Choroid plexus epithelial cell (primary cell): ENCODE measurements around the gene ZFYVE26.

Source experiments
- DNase-seq: peaks from one replicate; pipeline ENCODE4 v3.0.0-alpha.2; 2010; ENCODE audit warnings: low read depth
- H3K4me3 ChIP-seq: 2 replicates; pipeline ENCODE4 v1.5.1; 2011; ENCODE audit warnings: low read depth, mild to moderate bottlenecking, control low read depth, low read length, moderate library complexity
- TF ChIP-seq, protein P1 (sequence below): conservative IDR thresholded peaks from 2 replicates; pipeline ENCODE4 v1.5.1; 2011; ENCODE audit warnings: low read depth, mild to moderate bottlenecking, control low read depth, inconsistent platforms, low read length, moderate library complexity

Gene ZFYVE26

DNA sequence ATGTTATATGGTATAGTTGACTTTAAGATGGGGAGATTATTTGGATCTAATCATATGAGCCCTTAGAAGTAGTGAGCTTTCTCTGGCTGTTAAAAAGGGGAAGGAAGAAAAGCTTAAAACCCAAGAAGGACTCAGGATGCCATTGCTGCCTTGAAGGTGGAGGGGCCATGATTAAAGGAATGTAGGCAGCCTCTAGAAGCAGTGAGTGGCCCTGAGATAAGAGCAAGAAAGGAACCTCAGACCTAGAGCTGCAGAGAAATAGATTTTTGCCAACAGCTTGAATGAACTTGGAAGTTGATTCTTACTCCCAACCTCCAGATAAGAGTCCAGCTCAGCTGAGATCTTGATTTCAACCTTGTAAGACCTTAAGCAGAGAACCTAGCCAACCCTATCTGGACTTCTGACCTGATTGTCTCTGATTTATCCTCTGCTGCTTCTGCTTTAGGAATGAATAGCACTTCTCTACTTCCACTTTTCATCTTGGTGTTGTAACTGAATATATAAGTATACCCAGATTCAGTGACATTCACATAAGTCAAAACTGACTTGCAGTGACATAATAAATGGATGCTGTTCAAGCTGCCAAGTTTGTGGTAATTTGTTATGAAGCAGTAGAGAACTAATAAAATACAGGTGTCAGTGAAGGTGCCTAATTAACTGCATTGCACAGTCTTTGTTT, 36.7 kb upstream of the ZFYVE26 start:
- no peak for DNase-seq
- TF ChIP-seq, protein P1, sequence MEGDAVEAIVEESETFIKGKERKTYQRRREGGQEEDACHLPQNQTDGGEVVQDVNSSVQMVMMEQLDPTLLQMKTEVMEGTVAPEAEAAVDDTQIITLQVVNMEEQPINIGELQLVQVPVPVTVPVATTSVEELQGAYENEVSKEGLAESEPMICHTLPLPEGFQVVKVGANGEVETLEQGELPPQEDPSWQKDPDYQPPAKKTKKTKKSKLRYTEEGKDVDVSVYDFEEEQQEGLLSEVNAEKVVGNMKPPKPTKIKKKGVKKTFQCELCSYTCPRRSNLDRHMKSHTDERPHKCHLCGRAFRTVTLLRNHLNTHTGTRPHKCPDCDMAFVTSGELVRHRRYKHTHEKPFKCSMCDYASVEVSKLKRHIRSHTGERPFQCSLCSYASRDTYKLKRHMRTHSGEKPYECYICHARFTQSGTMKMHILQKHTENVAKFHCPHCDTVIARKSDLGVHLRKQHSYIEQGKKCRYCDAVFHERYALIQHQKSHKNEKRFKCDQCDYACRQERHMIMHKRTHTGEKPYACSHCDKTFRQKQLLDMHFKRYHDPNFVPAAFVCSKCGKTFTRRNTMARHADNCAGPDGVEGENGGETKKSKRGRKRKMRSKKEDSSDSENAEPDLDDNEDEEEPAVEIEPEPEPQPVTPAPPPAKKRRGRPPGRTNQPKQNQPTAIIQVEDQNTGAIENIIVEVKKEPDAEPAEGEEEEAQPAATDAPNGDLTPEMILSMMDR = no peak
- H3K4me3 ChIP-seq = no peak overlapping the region

DNA sequence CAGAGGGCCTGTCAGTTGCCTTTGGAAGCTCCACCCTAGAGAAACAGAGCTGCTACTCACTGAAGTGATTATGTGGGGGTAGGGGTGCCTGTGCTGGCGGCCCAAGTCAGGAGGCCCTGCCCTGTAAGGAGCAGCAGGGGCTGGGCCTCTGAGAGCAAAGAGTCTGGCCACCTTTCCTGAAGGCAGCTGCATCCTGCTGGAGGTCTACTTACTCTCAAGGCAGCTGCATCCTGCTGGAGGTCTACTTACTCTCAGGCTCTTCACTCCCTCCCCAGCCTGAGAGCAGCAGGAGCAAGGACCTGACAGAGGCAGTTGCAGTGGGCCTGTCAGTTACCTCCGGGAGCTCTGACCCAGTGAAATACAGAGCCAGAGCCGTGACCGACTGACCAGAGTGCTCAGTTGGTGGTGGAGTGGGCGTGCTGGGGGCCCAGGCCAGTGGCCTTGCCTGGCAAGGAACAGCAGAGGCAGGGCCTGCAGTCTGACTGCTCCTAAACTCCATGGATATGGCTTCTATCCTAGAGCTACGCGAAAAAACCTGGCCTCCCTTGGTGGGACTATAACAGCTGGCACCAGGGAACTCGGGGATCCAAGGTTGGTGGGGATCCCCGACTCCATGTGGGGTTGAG, 35.5 kb upstream of the ZFYVE26 start:
- DNase-seq = peak; percentile 11
- H3K4me3 ChIP-seq = no peak overlapping the region
- TF ChIP-seq, protein P1 = no peak

DNA sequence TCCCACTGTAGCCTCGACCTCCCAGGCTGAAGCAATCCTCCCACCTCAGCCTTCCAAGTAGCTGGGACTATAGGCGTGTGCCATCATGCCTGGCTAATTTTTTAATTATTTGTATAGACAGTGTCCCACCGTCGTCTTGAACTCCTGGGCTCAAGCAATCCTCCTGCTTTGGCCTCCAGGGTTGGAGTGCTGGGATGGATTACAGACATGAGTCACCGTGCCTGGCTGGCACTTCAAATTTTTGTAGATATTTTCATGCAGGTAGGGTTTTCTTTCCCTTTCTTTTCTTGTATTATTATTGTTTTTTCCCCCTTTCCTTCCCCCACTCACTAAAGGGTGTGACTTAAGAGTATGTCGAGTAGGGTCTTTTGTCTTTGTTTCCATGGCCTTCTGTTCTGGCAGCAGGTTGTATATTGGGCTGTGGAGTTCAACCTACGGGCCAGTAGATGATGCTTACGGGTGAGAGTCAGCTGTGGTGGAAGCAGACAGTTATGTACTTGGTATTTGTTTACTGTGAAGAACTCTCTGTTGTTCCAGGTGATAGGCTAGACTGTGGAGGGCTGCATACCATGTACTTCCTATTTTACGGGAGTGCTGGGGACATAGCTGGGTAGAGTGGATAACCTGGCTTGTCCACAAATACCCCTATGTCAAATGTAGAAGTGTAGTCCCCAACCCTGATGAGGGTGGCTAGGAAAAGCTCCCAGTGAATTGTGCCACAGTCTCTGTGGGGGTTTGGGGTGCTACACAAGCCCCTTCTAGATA, 33.9 kb upstream of the ZFYVE26 start:
- no peak for DNase-seq
- H3K4me3 ChIP-seq = no peak overlapping the region
- TF ChIP-seq, protein P1 = no peak

DNA sequence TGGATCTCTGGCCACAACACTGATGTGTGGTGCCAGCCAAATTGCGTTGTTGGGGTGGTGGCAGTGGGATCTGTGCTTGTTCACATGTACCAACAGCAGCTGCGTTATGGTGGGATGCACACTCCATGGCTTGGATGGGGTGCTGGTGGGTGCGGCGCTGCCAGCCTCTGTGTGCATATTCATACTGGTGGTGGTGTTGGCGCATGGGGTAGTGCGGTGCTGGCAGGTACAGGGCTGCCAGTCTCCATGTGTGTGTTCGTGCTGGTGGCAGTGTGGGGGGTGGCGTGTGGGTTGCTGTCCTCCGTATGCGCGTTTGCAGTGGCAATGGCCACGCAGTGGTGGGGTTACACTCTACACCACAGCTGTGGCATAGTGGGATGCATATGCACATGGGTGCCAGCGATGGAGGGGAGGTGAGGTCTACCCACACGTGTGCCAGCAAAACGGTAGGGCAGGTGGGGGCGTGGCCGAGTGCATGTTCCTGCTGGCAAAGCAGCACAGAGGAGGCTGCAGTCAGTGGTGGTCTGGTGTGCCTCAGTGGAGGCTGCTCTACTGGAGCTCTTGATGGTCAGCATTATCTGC, 29.7 kb upstream of the ZFYVE26 start:
- TF ChIP-seq, protein P1 = no peak
- DNase-seq = no peak
- H3K4me3 ChIP-seq = no peak overlapping the region

DNA sequence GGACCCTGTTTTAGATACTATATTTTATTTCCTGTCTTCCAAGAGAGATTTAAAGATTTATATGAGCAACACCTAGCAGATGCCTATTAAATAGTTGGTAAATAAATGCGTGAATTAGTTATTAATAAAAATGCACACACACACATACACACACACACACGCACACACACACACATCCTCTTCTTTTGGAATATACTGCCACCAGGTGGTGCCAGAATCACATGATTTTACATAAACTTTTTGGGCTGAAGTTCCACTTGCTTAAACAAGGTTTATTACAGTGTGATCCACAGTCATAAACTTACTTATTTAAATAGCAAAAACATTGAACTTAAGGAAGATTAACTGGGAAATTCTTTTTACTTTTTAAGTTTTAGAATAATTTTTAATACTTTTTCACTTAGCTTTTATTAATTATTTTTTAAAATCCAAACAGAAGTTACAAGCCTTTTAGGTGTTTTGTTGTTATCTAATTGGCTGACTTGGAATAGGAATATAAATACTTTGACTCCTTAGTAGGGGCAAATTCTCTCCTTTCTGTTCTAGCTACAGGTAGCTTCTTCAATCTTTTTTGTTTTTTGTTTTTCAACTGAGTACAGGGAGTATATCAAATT, 20.7 kb upstream of the ZFYVE26 start:
- no peak overlapping the region for H3K4me3 ChIP-seq
- peak; percentile 94 for DNase-seq
- TF ChIP-seq, protein P1 = peak; percentile 70

DNA sequence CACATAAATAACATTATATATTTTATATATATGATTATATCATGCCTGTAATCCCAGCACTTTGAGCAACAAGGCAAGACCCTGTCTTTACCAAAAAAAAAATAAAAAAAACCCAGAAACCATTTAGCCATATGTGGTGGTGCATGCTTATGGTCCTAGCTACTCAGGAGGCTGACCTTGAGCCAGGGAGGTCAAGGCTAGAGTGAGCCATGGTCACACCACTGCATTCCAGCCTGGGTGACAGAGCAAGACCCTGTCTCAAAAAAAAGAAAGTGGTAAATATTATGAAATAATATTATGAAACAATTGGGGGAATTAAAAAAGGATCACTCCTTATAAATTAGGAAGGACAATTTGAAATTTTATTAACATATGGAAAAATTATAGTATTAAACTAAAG, 19.2 kb upstream of the ZFYVE26 start:
- TF ChIP-seq, protein P1 = no peak
- H3K4me3 ChIP-seq = no peak overlapping the region
- DNase-seq = no peak
